Measurements from ENCODE around the gene VWA8. TPM values are rescaled to one million over a fixed set of nuclear protein-coding genes. Genes with fewer than 3 reads are reported as not detected.
"Not testable (repeated sequence)": the region's sequence is repeated elsewhere in the genome, so short reads cannot be mapped to it uniquely, and the experiment has no call there.

Gene VWA8
- total RNA-seq, 1 donor from 2014 or later, result 22.2 TPM

DNA sequence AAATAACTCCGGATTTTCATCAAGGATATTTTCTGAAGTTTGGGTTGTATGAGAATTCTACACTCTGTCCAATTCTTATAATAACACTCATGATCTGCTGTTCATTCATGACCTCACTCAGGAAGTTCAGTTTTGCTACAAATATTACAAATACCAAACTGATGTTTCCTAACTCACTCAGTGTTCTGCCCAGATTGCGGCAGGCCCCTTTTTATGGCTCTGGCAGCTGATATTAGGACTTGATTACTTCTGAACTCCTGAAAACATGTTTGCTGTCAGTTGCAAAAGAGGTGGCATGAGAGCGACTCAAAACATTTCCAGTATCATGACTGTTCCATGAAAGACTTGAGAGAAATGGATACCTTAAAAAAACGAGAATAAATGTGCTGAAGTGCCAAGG, 315.6 kb downstream of the VWA8 start:
- peak; percentile 75 for DNase-seq

- no peak for DNase-seq
These were observed 316.2 kb downstream of the VWA8 start for GRCh38 chr13:41644742-41645141.

GRCh38 chr13:41643507-41643906, 317.4 kb downstream of the VWA8 start:
- no peak for DNase-seq

DNA sequence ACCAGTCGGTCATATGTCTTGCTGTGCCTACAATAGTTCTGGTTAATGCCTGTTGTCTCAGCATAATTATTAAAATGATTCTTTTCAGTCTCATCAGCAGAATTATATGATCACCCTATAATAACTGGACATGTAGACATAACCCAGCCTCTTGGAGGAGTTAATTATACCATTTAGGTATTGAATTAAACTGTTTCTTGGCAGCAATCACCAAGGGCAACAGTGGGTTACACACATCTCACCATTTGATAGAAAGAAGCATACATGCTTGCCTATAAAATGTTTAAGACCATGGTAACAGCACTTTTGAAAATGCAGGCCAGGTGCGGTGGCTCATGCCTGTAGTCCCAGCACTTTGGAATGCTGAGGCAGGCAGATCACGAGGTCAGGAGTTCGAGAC, 318.9 kb downstream of the VWA8 start:
- DNase-seq, result no peak

- DNase-seq, result no peak
These were observed 319.5 kb downstream of the VWA8 start for GRCh38 chr13:41641429-41641828.

GRCh38 chr13:41639955-41640780, 320.7 kb downstream of the VWA8 start:
- peak; percentile 62 for DNase-seq

GRCh38 chr13:41639237-41639904, 321.5 kb downstream of the VWA8 start:
- no peak for DNase-seq

DNA sequence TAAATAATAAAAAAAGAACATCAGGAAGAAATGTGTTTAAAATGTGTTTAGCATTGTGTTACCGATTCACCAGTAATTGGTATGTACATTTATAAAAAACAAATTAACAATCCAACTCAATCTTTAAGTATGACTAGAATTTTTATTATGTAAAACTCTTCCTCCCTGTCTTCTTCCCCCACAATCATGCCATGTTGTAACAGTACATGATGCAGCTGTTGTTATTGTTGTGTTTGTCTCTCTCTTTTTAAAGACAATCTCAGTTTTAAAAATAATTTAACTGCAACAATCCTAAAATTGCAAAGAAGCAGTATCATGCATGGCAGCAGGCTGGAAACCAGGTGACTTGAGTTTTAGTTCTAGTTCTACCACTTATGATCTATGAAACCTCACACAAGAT, 323.3 kb downstream of the VWA8 start:
- DNase-seq, result no peak

GRCh38 chr13:41637032-41637431, 323.9 kb downstream of the VWA8 start:
- DNase-seq, result not testable (repeated sequence)

- DNase-seq, result not testable (repeated sequence)
These were observed 324.3 kb downstream of the VWA8 start for GRCh38 chr13:41636590-41636989.

DNA sequence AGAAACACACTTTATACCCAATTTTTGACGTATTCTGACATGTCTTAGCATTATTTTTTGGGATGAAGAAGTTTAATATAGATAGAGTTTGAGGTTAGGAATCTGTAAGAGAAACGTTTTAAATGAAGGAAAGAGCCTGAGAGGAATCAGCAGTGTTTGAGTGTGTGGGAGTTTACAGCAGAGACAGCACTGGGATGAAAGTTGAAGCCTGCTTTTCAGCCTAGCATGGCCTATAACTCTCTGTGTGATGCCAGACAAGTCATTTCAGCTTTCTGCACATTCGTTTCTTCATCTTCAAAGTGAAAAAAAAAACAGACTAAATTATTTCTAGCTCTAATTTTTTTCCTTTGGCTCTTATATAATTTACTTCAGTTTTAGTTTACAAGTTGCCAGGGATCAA, 326.5 kb downstream of the VWA8 start:
- no peak for DNase-seq

DNA sequence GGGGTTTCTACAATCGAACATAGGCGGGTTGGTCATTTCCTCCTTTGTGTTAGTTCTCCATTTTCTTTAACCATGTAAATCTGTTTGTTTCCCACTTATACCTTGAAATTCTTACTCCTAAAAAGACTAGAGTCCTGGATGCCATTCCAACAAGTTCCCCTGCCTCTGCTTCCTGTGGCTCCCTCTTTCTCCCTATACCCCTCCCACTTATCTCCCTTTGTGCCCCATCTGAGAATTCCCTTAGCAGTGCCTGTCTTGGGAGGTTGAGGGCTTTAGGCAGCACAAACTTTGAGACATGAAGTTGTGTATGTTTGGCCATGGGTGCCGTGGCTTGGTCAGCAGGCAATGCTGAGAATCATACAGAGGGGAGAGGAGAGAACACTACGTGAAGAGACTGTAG, 327.1 kb downstream of the VWA8 start:
- DNase-seq, result no peak

- no peak for DNase-seq
These were observed 329.5 kb downstream of the VWA8 start for GRCh38 chr13:41631296-41631965.

GRCh38 chr13:41627425-41627824, 333.5 kb downstream of the VWA8 start:
- no peak for DNase-seq

- no peak for DNase-seq
These were observed 336.9 kb downstream of the VWA8 start for GRCh38 chr13:41624041-41624440.

GRCh38 chr13:41622432-41623429, 338.2 kb downstream of the VWA8 start:
- peak; percentile 80 for DNase-seq

GRCh38 chr13:41621716-41622431, 339.0 kb downstream of the VWA8 start:
- no peak for DNase-seq

DNA sequence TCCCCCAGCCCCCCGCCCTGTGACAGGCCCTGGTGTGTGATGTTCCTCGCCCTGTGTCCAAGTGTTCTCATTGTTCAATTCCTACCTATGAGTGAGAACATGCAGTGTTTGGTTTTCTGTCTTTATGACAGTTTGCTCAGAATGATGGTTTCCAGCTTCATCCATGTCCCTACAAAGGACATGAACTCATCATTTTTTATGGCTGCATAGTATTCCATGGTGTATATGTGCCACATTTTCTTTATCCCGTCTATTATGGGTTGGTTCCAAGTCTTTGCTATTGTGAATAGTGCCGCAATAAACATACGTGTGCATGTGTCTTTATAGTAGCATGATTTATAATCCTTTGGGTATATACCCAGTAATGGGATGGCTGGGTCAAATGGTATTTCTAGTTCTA, 343.3 kb downstream of the VWA8 start:
- DNase-seq, result not testable (repeated sequence)

DNA sequence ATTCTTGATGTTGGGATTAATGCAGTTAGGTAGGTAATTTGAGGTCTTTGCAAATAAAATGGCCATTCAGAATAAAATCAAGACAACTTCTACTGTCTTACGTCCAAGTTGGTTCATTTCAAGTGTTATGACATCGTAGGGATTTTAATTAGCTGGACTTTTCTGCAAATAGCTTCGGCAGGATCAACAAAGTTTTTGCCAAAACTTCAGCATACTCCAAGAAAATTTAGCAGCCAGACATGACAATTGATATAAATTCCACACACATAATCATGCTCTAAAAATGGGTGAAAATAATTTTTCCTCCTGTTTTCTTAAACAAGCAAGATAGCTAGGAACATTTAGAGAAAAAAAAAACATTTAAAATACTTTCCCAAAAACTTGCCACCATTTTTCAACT, 344.8 kb downstream of the VWA8 start:
- no peak for DNase-seq

- no peak for DNase-seq
These were observed 345.4 kb downstream of the VWA8 start for GRCh38 chr13:41615528-41615855.

Data from skin of body (tissue), 2 donors.